ENCODE measurements around the gene LYST.

The LYST gene

DNA sequence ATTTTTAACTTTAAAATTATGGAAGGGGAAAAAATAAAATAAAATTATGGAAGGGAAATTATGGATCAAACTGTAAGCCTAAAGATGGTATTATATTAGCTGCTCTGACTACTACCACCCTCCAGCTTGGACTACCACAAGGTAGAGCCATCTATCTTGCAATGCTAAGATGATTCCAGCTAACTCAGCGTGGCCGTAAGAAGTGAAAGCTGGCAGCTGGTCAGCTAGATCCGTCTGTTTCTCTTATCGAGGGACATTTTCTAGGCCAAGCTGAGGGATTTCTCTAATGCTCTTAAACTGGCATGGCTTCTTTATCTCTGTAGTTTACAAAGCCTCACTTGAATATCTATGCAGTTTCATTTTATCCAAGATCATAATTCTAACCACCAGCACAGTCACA lies 31.5 kb downstream of the LYST start:
- no peak for TF ChIP-seq CTCF (IDR thresholded peaks at IDR 0.05; ENCODE audit: low read depth, low read length)
- peak overlapping the region in 1 of 2 donors; percentile 21 for H3K4me3 ChIP-seq (replicated peaks in 1 of 2; ENCODE audit: low read depth in 2 of 2, low read length in 2 of 2)

GRCh38 chr1:235834620-235835019 lies 32.1 kb downstream of the LYST start:
- DNase-seq (ENCODE audit: low read depth in 2 of 2), result no peak
- no peak overlapping the region for H3K4me3 ChIP-seq (replicated peaks in 1 of 2; ENCODE audit: low read depth in 2 of 2, low read length in 2 of 2)
- no peak for TF ChIP-seq CTCF (IDR thresholded peaks at IDR 0.05; ENCODE audit: low read depth, low read length)

More for the DNA sequence above, 31.5 kb downstream of the LYST start:
- peak; percentile 46 to 76 for DNase-seq (ENCODE audit: low read depth in 2 of 2)

DNA sequence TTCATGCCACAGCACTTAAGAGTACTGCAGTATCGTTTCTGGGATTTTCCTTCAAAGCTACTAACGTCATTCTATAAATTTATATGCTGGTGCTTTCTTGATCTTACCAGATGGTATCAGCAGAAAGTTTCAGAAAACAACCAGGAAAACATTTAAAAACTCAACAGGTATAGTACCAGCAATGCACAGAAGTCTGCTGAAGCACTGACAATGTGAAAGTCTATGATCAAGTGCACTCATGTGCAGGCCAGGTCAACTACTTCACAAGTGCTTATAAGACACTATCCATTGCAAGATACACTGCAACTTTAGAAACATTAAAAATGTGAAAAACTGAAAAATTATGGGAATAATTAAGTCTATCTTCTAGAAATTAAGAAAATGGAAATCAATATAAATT lies 34.7 kb downstream of the LYST start:
- no peak for DNase-seq (ENCODE audit: low read depth in 2 of 2)
- TF ChIP-seq CTCF (IDR thresholded peaks at IDR 0.05; ENCODE audit: low read depth, low read length), result no peak
- H3K4me3 ChIP-seq (replicated peaks in 1 of 2; ENCODE audit: low read depth in 2 of 2, low read length in 2 of 2), result no peak overlapping the region

DNA sequence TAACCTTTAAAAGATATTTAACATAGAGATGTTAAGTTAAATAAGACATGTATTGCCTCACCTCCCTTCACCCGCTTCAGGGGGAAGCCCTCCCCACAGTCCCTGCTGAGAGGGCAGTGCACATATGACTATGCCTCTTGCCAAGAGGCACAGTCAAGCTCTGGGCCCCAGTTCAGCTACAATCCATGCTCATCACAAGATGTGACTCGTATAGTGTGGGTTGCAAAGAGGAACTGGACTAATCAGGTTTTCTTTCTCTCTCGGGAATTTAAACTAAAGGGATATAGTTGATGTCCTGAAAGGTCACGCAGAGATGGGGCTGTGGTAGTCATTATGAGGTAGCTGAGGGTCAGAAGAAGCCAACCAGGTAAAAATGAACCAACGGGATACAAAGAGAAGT lies 35.6 kb downstream of the LYST start:
- peak; percentile 55 to 57 for DNase-seq (ENCODE audit: low read depth in 2 of 2)

GRCh38 chr1:235826102-235826854 lies 40.4 kb downstream of the LYST start:
- no peak overlapping the region for H3K4me3 ChIP-seq (replicated peaks in 1 of 2; ENCODE audit: low read depth in 2 of 2, low read length in 2 of 2)
- no peak for DNase-seq (ENCODE audit: low read depth in 2 of 2)
- no peak for TF ChIP-seq CTCF (IDR thresholded peaks at IDR 0.05; ENCODE audit: low read depth, low read length)

More for the DNA sequence above, 35.6 kb downstream of the LYST start:
- H3K4me3 ChIP-seq (replicated peaks in 1 of 2; ENCODE audit: low read depth in 2 of 2, low read length in 2 of 2), result no peak overlapping the region
- no peak for TF ChIP-seq CTCF (IDR thresholded peaks at IDR 0.05; ENCODE audit: low read depth, low read length)

DNA sequence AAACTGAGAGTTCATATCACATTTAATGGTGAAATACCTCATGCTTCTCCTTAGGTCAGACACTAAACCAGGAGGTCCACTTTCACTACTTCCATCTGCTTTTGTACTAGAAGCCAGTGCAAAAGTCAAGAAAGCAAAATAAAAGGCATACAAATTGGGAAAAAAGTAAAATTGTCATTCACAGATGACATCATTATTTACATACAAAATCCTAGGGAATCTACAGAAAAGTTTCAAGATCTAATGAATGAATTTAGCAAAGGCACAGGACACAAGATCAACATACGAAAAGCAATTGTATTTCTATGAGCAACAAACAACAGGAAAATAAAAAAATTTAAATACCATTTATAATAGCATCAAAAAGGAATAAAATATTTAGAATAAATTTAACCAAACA lies 41.5 kb downstream of the LYST start:
- H3K4me3 ChIP-seq (replicated peaks in 1 of 2; ENCODE audit: low read depth in 2 of 2, low read length in 2 of 2), result no peak overlapping the region
- no peak for TF ChIP-seq CTCF (IDR thresholded peaks at IDR 0.05; ENCODE audit: low read depth, low read length)
- DNase-seq (ENCODE audit: low read depth in 2 of 2), result no peak

GRCh38 chr1:235823684-235824083 lies 43.0 kb downstream of the LYST start:
- no peak overlapping the region for H3K4me3 ChIP-seq (replicated peaks in 1 of 2; ENCODE audit: low read depth in 2 of 2, low read length in 2 of 2)
- TF ChIP-seq CTCF (IDR thresholded peaks at IDR 0.05; ENCODE audit: low read depth, low read length), result no peak
- DNase-seq (ENCODE audit: low read depth in 2 of 2), result no peak
